ENCODE measurements around the gene CDY2A. TPM values are rescaled to one million over a fixed set of nuclear protein-coding genes. Genes with fewer than 3 reads are reported as not detected.
"Not testable (repeated sequence)": the region's sequence is repeated elsewhere in the genome, so short reads cannot be mapped to it uniquely, and the experiment has no call there.

The CDY2A gene
- total RNA-seq, 1 donor from 2014 or later: not detected

GRCh38 chrY:18044990-18045389 lies 19.4 kb downstream of the CDY2A start:
- not testable (repeated sequence) for H3K4me1 Mint-ChIP-seq; H3K9me3 ChIP-seq (ENCODE audit: low read depth); H3K4me3 Mint-ChIP-seq; H3K4me1 ChIP-seq; H3K79me2 ChIP-seq (ENCODE audit: low read depth); H3K27me3 Mint-ChIP-seq (ENCODE audit: insufficient read depth, low read depth); H3K36me3 Mint-ChIP-seq; DNase-seq (ENCODE audit: low spot score); H4K20me1 ChIP-seq (ENCODE audit: low read depth); H3K36me3 ChIP-seq; H3K27ac ChIP-seq; H3K27me3 ChIP-seq; H2AFZ ChIP-seq (replicated peaks); H3K4me3 ChIP-seq; H3K27ac Mint-ChIP-seq; H3K9me3 Mint-ChIP-seq; H3F3A ChIP-seq (ENCODE audit: low read depth); H3K4me2 ChIP-seq; H3K9ac ChIP-seq

GRCh38 chrY:18048149-18049040 lies 22.8 kb downstream of the CDY2A start:
- H3K4me3 Mint-ChIP-seq; H3K4me1 Mint-ChIP-seq; H3F3A ChIP-seq (ENCODE audit: low read depth); H3K27ac Mint-ChIP-seq; DNase-seq (ENCODE audit: low spot score); H3K9me3 Mint-ChIP-seq; H3K27me3 ChIP-seq; H4K20me1 ChIP-seq (ENCODE audit: low read depth); H3K36me3 Mint-ChIP-seq; H2AFZ ChIP-seq (replicated peaks); H3K9ac ChIP-seq; H3K4me3 ChIP-seq; H3K4me1 ChIP-seq; H3K9me3 ChIP-seq (ENCODE audit: low read depth); H3K27me3 Mint-ChIP-seq (ENCODE audit: insufficient read depth, low read depth); H3K27ac ChIP-seq; H3K4me2 ChIP-seq; H3K36me3 ChIP-seq; H3K79me2 ChIP-seq (ENCODE audit: low read depth): not testable (repeated sequence)

GRCh38 chrY:18049061-18049460 lies 23.5 kb downstream of the CDY2A start:
- H3K27me3 Mint-ChIP-seq (ENCODE audit: insufficient read depth, low read depth); H3K4me1 Mint-ChIP-seq; H3K4me2 ChIP-seq; DNase-seq (ENCODE audit: low spot score); H3K27ac ChIP-seq; H3K27ac Mint-ChIP-seq; H3K36me3 Mint-ChIP-seq; H3K4me3 Mint-ChIP-seq; H4K20me1 ChIP-seq (ENCODE audit: low read depth); H3K4me3 ChIP-seq; H3K9me3 Mint-ChIP-seq; H3K9me3 ChIP-seq (ENCODE audit: low read depth); H3K27me3 ChIP-seq; H3K4me1 ChIP-seq; H3K36me3 ChIP-seq; H3F3A ChIP-seq (ENCODE audit: low read depth); H3K9ac ChIP-seq; H2AFZ ChIP-seq (replicated peaks); H3K79me2 ChIP-seq (ENCODE audit: low read depth): not testable (repeated sequence)

GRCh38 chrY:18056473-18056872 lies 30.9 kb downstream of the CDY2A start:
- H3K4me3 Mint-ChIP-seq; H3K4me1 ChIP-seq; DNase-seq (ENCODE audit: low spot score); H3K79me2 ChIP-seq (ENCODE audit: low read depth); H3F3A ChIP-seq (ENCODE audit: low read depth); H3K27me3 ChIP-seq; H3K36me3 Mint-ChIP-seq; H3K27ac Mint-ChIP-seq; H3K9ac ChIP-seq; H3K4me1 Mint-ChIP-seq; H2AFZ ChIP-seq (replicated peaks); H4K20me1 ChIP-seq (ENCODE audit: low read depth); H3K36me3 ChIP-seq; H3K27me3 Mint-ChIP-seq (ENCODE audit: insufficient read depth, low read depth); H3K4me2 ChIP-seq; H3K4me3 ChIP-seq; H3K9me3 Mint-ChIP-seq; H3K27ac ChIP-seq; H3K9me3 ChIP-seq (ENCODE audit: low read depth): not testable (repeated sequence)

- not testable (repeated sequence) for H3F3A ChIP-seq (ENCODE audit: low read depth); H3K4me2 ChIP-seq; H2AFZ ChIP-seq (replicated peaks); H3K79me2 ChIP-seq (ENCODE audit: low read depth); H3K9me3 ChIP-seq (ENCODE audit: low read depth); H3K4me3 ChIP-seq; DNase-seq (ENCODE audit: low spot score); H3K27ac ChIP-seq; H4K20me1 ChIP-seq (ENCODE audit: low read depth); H3K4me3 Mint-ChIP-seq; H3K36me3 ChIP-seq; H3K9me3 Mint-ChIP-seq; H3K27me3 Mint-ChIP-seq (ENCODE audit: insufficient read depth, low read depth); H3K4me1 ChIP-seq; H3K36me3 Mint-ChIP-seq; H3K27ac Mint-ChIP-seq; H3K9ac ChIP-seq; H3K27me3 ChIP-seq; H3K4me1 Mint-ChIP-seq
Observed at GRCh38 chrY:18073464-18073863, 47.9 kb downstream of the CDY2A start.

Other genes with a start within 250 kb of the CDY2A start
- not detected in 2 replicates for gene CDY2B, start 145.6 kb upstream of the CDY2A start, total RNA-seq (ENCODE audit: low replicate concordance)

Data from neural progenitor cell (in vitro differentiated cells).